ENCODE results near the gene AKR1B1.
"Not testable (repeated sequence)": the region's sequence is repeated elsewhere in the genome, so short reads cannot be mapped to it uniquely, and the experiment has no call there.

The AKR1B1 gene

GRCh38 chr7:134458806-134459698 lies at the start of gene AKR1B1:
Gene AKR1B1 (minus strand): TSS chr7:134459100. CDS start chr7:134459062, 38 bp downstream.
- peak; percentile 67 to 78 for DNase-seq (ENCODE audit: low read depth in 1 of 2, low spot score in 1 of 2)

- no peak for DNase-seq (ENCODE audit: low read depth in 1 of 2, low spot score in 1 of 2)
Measured at GRCh38 chr7:134505856-134506255, 47.0 kb upstream of the AKR1B1 start.

- DNase-seq (ENCODE audit: low read depth in 1 of 2, low spot score in 1 of 2): no peak
Measured at GRCh38 chr7:134504660-134505164, 45.8 kb upstream of the AKR1B1 start.

GRCh38 chr7:134502463-134503371 lies 43.8 kb upstream of the AKR1B1 start:
- no peak for DNase-seq (ENCODE audit: low read depth in 1 of 2, low spot score in 1 of 2)

- DNase-seq (ENCODE audit: low read depth in 1 of 2, low spot score in 1 of 2): no peak
Measured at GRCh38 chr7:134500982-134501381, 42.1 kb upstream of the AKR1B1 start.

GRCh38 chr7:134500406-134500805 lies 41.5 kb upstream of the AKR1B1 start:
- DNase-seq (ENCODE audit: low read depth in 1 of 2, low spot score in 1 of 2): no peak

- no peak for DNase-seq (ENCODE audit: low read depth in 1 of 2, low spot score in 1 of 2)
Measured at GRCh38 chr7:134495546-134495945, 36.6 kb upstream of the AKR1B1 start.

- DNase-seq (ENCODE audit: low read depth in 1 of 2, low spot score in 1 of 2): no peak
Measured at GRCh38 chr7:134493091-134493490, 34.2 kb upstream of the AKR1B1 start.

- DNase-seq (ENCODE audit: low read depth in 1 of 2, low spot score in 1 of 2): not testable (repeated sequence)
Measured at GRCh38 chr7:134487721-134488120, 28.8 kb upstream of the AKR1B1 start.

- DNase-seq (ENCODE audit: low read depth in 1 of 2, low spot score in 1 of 2): no peak
Measured at GRCh38 chr7:134485203-134485602, 26.3 kb upstream of the AKR1B1 start.

GRCh38 chr7:134483296-134483695 lies 24.4 kb upstream of the AKR1B1 start:
- DNase-seq (ENCODE audit: low read depth in 1 of 2, low spot score in 1 of 2): no peak

GRCh38 chr7:134482858-134483257 lies 24.0 kb upstream of the AKR1B1 start:
- no peak for DNase-seq (ENCODE audit: low read depth in 1 of 2, low spot score in 1 of 2)

GRCh38 chr7:134481167-134481566 lies 22.3 kb upstream of the AKR1B1 start:
- DNase-seq (ENCODE audit: low read depth in 1 of 2, low spot score in 1 of 2): no peak

GRCh38 chr7:134480730-134481129 lies 21.8 kb upstream of the AKR1B1 start:
- DNase-seq (ENCODE audit: low read depth in 1 of 2, low spot score in 1 of 2): no peak

- DNase-seq (ENCODE audit: low read depth in 1 of 2, low spot score in 1 of 2): no peak
Measured at GRCh38 chr7:134480202-134480601, 21.3 kb upstream of the AKR1B1 start.

- DNase-seq (ENCODE audit: low read depth in 1 of 2, low spot score in 1 of 2): no peak
Measured at GRCh38 chr7:134478707-134479106, 19.8 kb upstream of the AKR1B1 start.

GRCh38 chr7:134477954-134478353 lies 19.1 kb upstream of the AKR1B1 start:
- no peak for DNase-seq (ENCODE audit: low read depth in 1 of 2, low spot score in 1 of 2)

GRCh38 chr7:134476044-134476443 lies 17.1 kb upstream of the AKR1B1 start:
- no peak for DNase-seq (ENCODE audit: low read depth in 1 of 2, low spot score in 1 of 2)

- no peak for DNase-seq (ENCODE audit: low read depth in 1 of 2, low spot score in 1 of 2)
Measured at GRCh38 chr7:134474828-134475227, 15.9 kb upstream of the AKR1B1 start.

GRCh38 chr7:134473861-134474291 lies 15.0 kb upstream of the AKR1B1 start:
- DNase-seq (ENCODE audit: low read depth in 1 of 2, low spot score in 1 of 2): no peak

GRCh38 chr7:134472572-134473244 lies 13.8 kb upstream of the AKR1B1 start:
- no peak for DNase-seq (ENCODE audit: low read depth in 1 of 2, low spot score in 1 of 2)

Data from activated T-helper 1 cell treated with anti-CD3 and anti-CD28 coated beads, Interleukin-2, amount 50 U/mL, for 16 hours (primary cell).